Epidermal melanocyte (primary cell): ENCODE data around the gene ARPC5.
"Not testable (repeated sequence)": the region's sequence is repeated elsewhere in the genome, so short reads cannot be mapped to it uniquely, and the experiment has no call there.

Experiments used
- DNase-seq: peaks from one replicate; pipeline ENCODE4 v3.0.0; 2011; ENCODE audit warnings: low spot score; ENCODE audit not compliant: insufficient read length

The ARPC5 gene

GRCh38 chr1:183646776-183647175, 11.2 kb upstream of the ARPC5 start:
- no peak for DNase-seq

DNA sequence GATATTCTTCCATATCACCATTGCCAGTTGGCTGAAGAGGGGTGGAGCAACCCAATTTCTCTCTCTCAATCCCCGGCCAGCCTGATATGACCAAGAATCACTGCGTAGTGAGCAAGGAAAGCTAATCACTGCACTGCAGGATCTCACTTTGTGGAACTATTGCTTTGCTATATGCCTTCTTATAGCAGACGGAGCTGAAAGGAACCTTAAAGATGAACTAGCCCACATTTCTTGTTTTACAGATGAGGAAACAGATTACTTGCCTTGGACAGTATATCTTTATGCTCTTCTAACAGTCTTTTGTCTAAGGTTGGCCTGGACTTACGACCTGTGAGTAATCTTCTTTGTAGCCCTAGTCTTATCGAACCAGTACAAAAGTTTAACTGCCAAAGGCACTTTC, 9.9 kb upstream of the ARPC5 start:
- no peak for DNase-seq

GRCh38 chr1:183642166-183642565, 6.6 kb upstream of the ARPC5 start:
- DNase-seq: no peak

- no peak for DNase-seq
These were observed 4.6 kb upstream of the ARPC5 start for GRCh38 chr1:183640193-183640592.

GRCh38 chr1:183638649-183639387, 3.2 kb upstream of the ARPC5 start:
- DNase-seq: no peak

GRCh38 chr1:183636783-183637182, 1.2 kb upstream of the ARPC5 start:
- DNase-seq: no peak

DNA sequence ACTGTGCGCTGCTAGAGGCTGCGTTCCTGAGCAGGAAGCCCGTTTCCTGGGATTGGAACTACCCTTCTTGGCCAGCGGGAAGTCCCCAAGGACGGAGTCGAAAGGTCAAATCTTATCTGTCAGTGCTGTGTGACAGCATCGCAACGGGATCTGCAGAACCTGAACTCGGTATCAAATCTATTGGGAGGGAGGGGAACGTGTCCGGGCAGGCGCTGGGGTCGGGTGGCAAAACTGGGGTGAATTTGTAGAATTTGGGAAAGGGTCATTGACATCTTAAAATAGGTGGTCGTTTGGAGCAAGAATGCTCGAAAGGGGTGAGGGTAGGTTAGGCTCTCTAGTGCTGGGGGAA, 725 bp upstream of the ARPC5 start:
- no peak for DNase-seq

GRCh38 chr1:183635099-183635605, 431 bp downstream of the ARPC5 start:
- DNase-seq: no peak

DNA sequence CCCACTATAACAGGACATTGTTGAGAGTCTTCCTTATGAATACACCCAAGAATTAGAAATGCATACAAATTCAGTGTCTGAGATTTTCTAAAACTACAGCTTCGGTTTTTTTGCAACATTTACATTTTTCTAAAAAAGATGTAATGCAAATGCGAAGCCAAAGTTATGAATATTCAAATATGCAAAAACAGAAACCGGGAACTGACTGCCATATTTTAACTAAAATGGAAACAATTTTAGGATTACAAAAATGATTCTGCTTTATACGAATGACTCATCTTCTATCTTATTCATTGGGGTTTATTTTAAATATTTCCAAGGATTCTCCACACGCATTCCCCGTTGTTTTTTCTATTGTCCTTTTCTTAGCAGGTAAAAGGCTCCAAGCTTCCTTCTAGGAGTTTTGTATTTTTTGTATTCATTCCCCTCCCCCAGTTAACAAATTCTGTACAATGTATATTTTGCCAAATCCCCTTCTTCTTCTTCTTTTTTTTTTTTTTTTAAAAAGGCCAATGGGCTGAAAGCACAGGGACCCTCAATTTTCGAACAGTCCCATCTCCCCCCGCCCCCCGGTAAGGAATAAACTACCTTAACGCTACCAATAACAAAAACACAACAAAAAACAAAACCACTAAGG, 1.0 kb downstream of the ARPC5 start:
- DNase-seq: no peak

DNA sequence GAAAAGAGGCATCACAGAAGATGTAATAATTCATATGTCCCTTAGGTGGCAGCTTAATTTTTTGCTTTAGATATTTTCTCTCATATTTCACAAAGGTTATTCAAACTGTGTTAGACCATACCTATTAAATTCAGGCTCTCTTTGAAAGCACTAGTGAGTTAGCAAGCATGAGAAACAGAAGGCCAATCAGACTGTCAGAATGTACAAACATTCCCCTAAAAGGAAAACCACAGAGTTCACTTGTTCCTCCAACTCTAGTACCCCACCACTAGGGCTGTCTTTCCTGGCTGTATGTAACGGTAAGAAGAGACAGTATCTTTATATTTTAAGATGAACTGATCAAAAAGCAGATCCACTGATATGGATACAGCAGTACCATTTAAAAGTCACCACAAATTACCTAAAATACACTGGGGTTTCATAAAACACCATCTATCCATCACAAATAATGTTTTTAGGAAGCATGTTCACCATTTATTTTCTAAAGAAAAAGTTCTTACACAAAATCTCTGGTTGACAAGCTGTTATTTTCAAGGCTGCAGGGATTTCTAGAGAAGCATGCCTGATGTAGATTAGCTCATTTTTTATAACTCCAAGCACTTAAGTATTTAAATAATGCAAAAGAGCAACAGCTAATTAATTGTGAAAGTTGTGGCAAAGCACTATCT, 1.8 kb downstream of the ARPC5 start:
- no peak for DNase-seq

DNA sequence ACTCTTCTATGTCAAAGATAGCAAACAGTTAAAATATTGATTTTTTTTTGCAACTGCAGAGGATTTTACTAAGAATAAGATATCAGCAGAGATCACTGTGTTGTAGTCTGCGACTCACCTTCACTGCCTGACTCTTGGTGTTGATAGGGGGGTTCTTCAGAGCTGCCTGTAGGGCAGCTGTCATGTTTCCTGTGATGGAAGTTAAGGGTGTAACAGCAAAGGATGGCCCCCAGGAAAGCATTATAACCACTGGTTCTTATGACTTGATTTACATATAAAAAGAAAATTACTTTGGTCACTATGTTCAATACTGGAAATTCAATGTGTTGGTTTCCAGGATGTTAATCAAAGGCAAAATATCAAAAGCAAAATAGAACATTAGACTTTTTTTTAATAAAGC, 2.6 kb downstream of the ARPC5 start:
- no peak for DNase-seq

DNA sequence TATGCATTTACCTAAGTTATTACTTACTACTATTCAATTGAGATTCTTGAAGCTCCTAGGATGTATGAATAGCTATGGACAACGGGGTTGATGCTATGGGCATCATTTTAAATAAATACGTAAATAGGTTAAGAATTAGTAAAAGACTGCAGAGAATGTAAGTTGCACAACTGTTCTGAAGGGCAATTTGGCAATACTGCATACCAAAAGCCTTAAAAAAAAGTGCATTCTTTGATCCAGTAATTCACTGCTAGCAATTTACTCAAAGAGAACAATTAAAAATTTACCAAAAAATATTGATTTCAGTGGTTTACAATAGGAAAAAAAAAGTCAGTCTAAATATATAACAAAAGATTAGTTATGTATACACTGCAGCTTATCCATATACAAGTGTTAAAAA, 3.5 kb downstream of the ARPC5 start:
- no peak for DNase-seq

- peak; percentile 60 for DNase-seq
These were observed 4.8 kb downstream of the ARPC5 start for GRCh38 chr1:183630748-183631147.

- DNase-seq: no peak
These were observed 7.0 kb downstream of the ARPC5 start for GRCh38 chr1:183628537-183628936.

- DNase-seq: not testable (repeated sequence)
These were observed 9.3 kb downstream of the ARPC5 start for GRCh38 chr1:183626236-183626635.

DNA sequence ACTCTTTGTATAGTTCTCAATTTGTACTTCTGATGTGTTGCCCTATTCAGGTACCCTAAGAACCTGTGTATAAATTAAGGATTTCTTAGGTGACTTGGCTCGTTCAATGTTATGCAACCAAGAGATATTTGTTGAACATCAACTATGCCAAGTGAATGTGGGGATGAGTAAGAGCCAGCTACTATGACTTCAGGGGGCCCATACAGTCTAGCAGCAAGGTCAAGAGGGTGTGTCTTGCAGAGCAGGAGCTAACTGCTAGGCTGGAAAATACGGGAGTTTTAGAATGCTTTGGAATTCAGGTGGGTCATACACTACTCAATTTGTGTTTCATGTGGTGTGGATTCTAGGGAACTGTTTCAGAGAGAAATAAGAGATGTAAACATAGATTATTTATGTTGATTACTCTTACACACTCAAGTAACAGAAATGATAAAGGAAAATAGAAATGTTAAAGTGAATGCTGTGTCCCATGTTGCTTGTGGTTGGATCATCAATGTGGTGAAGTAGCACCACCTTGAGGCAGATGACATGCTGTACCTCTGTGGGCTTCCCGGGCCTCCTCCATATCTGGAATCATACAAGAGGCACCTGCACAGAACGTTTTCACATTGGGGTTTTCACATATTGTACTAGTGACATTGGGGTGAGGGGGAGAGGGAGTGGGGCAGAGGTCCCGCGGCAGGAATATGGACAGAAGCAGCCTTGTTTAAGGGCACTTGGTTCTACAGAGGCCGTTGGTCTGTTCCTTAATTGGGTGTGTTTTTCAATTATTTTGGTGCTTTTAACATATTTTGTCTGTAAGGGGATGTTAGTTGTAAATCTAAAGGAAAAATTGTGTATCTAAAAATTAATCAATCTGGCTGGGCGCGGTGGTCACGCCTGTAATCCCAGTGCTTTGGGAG, 12.4 kb downstream of the ARPC5 start:
- DNase-seq: no peak

GRCh38 chr1:183622013-183622412, 13.6 kb downstream of the ARPC5 start:
- no peak for DNase-seq

- DNase-seq: no peak
These were observed 15.3 kb downstream of the ARPC5 start for GRCh38 chr1:183620311-183620710.

DNA sequence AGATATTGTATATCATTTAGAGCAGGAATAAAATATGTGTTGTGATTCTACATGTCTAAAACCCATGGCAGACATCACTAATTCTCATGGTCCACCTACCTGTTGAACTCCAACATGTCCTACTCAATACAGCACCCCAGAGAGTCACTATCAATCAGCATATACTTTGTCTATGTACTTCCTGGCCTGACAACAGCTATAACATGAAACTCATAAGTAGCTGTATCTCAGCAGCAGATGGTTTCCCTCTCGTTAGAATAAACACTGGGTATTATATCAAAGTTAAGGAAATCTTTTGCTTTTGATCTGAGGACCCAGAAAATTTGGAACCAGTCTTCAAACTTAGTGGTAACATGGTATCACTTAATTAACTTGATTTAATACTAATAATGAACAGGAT, 15.8 kb downstream of the ARPC5 start:
- DNase-seq: no peak

DNA sequence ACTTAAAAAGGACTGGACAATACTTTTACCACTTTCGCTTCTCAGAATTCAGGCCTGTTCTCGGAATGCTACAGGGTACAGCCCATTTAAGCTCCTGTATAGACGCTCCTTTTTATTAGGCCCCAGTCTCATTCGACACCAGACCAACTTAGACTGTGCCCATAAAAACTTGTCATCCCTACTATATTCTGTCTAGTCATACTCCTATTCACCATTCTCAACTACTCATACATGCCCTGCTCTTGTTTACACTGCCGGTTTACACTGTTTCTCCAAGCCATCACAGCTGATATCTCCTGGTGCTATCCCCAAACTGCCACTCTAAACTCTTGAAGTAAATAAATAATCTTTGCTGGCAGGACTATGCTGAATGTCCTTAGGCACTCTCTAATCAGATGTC, 17.4 kb downstream of the ARPC5 start:
- not testable (repeated sequence) for DNase-seq

- DNase-seq: not testable (repeated sequence)
These were observed 22.6 kb downstream of the ARPC5 start for GRCh38 chr1:183612975-183613374.

DNA sequence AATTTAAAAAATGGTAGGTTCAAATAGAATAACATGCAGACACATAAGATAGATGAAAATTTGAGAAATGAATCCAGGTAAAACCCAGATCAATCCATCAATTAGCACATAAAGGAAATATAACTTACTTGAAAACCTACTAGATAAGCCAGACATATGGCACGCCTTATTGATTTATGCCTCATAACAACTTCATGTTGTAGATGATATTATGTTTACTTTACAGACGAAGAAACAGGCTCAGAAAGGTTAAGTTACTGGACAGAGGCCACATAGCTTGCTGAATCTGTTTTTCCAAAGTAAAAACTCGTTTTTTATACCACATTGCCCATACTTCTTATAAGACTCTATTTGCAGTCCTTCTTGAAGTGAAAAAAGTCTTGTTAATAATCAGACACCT, 23.2 kb downstream of the ARPC5 start:
- DNase-seq: no peak
